Fibroblast of the aortic adventitia (primary cell): ENCODE results near the gene DCLRE1B. TPM values are rescaled to one million over a fixed set of nuclear protein-coding genes. Genes with fewer than 3 reads are reported as not detected.

Experiments used
- DNase-seq: peaks from one replicate; pipeline ENCODE4 v3.0.0-alpha.2; 2010; ENCODE audit warnings: low read depth
- H3K4me3 ChIP-seq: 2 replicates; pipeline ENCODE4 v1.5.1; 2011; ENCODE audit warnings: low read depth, mild to moderate bottlenecking, control low read depth, low read length, moderate library complexity
- total RNA-seq: library from RNA; depleted of rRNA; stranded (reverse); fragments of >200 nt; gene quantifications from 2 replicates; pipeline ENCODE4 v1.2.3, GENCODE V29; 2012; ENCODE audit warnings: low replicate concordance
- TF ChIP-seq, protein P1 (sequence below): IDR thresholded peaks from 2 replicates; pipeline ENCODE4 v1.5.1; 2011; ENCODE audit warnings: mild to moderate bottlenecking, low read length, control low read depth, inconsistent platforms; ENCODE audit not compliant: insufficient read depth

The DCLRE1B gene
- total RNA-seq, 1 donor: 14.1 TPM

DNA sequence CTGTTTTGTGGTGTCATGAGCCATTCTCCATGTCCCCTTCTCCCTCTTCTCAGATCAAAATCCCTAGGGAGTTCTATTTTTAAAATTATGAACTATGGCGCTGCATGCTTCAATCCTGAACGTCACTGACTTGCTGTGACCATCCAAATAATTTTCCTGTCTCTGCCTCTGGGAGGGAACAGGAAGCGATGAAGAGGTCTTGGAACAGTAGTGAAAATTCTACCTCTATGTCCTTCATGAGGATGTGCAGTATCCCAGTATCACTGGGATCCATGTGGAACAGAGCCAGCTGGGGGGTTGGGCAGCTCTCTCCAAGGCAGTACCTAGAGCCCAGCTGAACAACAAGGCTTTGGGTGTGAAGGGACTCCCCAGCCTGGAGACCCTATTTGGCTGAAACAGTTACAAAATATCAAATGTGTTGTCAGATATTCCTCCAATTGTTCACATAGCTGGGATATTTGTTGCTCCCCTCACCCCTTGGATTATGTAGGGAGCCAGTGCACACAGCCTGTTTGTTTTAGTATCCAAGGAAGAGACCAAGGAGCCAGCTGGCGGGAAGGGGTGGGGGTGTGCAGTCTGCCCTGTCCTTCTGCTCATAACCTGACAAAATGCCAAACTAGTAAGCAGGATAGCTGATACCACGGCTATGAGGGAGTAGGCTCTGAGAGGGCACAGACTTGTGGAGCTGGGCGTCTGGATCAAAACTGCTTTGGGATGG, 7.6 kb downstream of the DCLRE1B start:
- TF ChIP-seq, protein P1, sequence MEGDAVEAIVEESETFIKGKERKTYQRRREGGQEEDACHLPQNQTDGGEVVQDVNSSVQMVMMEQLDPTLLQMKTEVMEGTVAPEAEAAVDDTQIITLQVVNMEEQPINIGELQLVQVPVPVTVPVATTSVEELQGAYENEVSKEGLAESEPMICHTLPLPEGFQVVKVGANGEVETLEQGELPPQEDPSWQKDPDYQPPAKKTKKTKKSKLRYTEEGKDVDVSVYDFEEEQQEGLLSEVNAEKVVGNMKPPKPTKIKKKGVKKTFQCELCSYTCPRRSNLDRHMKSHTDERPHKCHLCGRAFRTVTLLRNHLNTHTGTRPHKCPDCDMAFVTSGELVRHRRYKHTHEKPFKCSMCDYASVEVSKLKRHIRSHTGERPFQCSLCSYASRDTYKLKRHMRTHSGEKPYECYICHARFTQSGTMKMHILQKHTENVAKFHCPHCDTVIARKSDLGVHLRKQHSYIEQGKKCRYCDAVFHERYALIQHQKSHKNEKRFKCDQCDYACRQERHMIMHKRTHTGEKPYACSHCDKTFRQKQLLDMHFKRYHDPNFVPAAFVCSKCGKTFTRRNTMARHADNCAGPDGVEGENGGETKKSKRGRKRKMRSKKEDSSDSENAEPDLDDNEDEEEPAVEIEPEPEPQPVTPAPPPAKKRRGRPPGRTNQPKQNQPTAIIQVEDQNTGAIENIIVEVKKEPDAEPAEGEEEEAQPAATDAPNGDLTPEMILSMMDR: no peak
- DNase-seq: peak; percentile 75
- no peak overlapping the region for H3K4me3 ChIP-seq

DNA sequence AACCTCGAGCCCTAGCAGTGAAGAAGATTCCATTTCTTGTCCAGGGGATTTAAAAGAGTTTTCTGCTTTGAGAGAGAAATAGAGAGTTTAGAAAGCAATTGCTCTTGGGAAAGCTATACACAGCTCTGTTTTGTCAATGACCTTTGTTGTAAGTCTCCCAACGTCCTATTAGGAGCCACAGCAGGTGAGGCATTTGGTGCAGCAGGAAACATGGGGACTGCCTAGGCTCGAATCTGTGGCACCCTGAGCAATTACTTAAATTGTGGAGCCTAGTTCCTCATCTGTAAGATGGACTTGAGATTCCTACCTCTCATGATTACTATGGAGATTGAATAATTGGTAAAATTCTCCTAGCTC, 8.2 kb downstream of the DCLRE1B start:
- H3K4me3 ChIP-seq: no peak overlapping the region
- DNase-seq: no peak
- TF ChIP-seq, protein P1: no peak

DNA sequence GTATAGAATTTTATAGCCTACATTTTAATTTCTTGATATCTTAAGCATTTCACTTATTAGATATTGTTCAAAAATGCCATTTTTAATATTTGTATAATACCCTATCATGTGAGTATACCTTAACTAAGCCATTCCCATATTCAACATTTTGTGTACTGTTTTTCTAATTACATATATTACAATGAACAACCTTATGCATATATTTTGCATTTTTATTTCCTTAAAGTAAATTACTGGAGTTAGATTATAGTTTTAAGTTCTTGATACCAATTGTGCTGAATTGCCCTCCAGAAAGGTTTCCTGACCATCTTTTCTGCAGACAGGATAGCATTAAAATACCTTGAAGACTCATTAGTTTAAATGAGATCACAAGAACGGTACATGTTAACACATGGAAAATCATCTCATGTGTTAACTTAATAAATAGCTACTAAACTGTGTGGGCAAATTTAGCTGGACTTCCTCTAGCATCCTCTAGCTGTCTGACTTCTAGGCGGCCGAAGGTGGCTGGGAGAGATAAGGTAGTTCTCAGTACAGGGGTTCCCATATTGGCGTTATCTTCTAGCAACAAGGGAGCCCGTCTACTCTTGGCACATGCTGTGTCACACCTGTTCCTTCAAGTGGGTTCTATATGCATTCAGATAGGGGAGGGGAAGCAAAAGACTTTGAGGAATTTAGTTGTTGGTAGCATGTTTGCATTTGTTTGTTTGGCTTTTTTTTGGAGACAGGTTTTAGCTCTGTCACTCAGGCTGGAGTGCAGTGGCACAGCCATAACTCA, 8.9 kb downstream of the DCLRE1B start:
- H3K4me3 ChIP-seq: no peak overlapping the region
- TF ChIP-seq, protein P1: no peak
- no peak for DNase-seq

DNA sequence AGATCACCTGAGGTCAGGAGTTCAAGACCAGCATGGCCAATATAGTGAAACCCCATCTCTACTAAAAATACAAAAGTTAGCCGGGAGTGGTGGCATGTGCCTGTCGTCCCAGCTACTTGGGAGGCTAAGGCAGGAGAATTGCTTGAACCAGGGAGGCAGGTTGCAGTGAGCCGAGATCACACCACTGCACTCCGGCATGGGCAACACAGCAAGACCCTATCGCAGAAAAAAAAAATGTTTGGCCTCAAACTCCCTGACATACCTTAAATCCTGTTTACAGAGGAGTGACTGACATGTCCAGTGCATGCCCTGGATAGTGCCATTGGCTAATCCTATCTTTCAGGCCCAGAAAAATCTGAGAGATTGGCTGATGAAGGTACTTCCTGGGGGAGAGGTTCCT, 11.8 kb downstream of the DCLRE1B start:
- TF ChIP-seq, protein P1: no peak
- no peak for DNase-seq
- no peak overlapping the region for H3K4me3 ChIP-seq

DNA sequence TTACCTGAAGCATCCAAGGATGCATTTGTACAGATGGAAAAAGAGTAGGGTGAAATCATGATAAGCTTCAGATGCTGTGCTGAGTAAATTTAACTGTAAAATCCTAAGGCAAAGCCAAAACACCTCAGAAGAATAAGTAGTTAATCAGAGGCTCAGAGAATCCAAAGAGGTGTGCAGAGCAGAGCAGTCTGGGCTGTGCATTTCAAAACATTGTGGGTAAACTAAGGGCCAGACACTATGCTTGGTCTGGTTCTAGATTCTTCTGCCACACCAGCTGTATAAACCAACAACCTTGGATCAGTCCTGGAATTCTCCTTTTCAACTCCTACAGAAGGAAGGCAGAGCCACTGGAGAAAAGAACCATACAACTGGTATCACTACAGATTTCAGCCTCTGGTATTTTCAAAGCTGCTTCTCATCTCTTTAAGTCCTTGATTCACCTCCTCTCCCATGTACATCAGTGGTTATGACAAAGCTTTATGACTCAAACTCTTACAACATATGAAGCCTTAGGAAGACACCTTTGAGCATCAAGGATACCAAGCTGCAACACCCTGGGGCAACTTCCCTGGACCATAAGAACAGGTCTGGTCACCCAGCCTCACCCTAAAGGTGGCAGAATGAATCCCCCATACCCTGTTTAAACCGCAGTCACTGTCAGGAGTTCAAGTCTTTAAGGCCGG, 12.4 kb downstream of the DCLRE1B start:
- no peak overlapping the region for H3K4me3 ChIP-seq
- TF ChIP-seq, protein P1: no peak
- DNase-seq: no peak

DNA sequence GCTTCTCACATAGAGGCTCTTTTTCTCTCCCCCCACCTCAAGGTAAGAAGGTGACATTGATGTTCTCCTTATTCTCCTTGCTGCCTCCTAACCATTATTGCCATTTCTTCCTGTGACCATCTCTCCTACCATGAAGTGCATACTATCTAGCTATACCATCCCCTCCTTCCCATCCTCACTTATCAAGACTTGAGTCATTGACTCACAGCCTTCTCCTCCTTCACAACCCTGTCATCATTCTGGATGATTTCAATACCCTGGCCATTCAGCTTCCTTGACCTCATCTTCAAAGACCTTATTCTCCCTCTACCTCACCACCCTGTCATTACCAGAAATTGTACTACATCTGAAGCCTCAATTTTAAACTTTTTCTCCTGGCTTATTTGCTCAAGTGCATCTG, 13.1 kb downstream of the DCLRE1B start:
- TF ChIP-seq, protein P1: no peak
- no peak overlapping the region for H3K4me3 ChIP-seq
- DNase-seq: no peak
